Right atrium auricular region (tissue), 2 donors: ENCODE results near the gene NPW. TPM values are rescaled to one million over a fixed set of nuclear protein-coding genes. Genes with fewer than 3 reads are reported as not detected.

Source experiments
- DNase-seq: peaks from one replicate; pipeline ENCODE4 v3.0.0-alpha.2; 2019; ENCODE audit warnings: low spot score
- H3K27ac ChIP-seq, 2 donors: fragments of 200-600 bp; sonication (generic); 1 replicate in 1 of 2; 2 replicates in 1 of 2; pipeline ENCODE4 v1.5.1; 2016 to 2019
- H3K27me3 ChIP-seq, 2 donors: fragments of 200-600 bp; sonication (generic); one replicate each; pipeline versions ENCODE4 v1.5.1 to v1.6.0; 2017 to 2019
- H3K36me3 ChIP-seq: fragments of 200-600 bp; sonication (generic); one replicate; pipeline ENCODE4 v1.5.1; 2016
- H3K4me1 ChIP-seq, 2 donors: fragments of 200-600 bp; sonication (generic); one replicate each; pipeline versions ENCODE4 v1.5.1 to v1.6.0; 2017 to 2019
- H3K4me3 ChIP-seq, 2 donors: fragments of 200-600 bp; sonication (generic); 1 replicate in 1 of 2; 2 replicates in 1 of 2; pipeline ENCODE4 v1.5.1; 2017 to 2019; ENCODE audit warnings: mild to moderate bottlenecking in 1 of 2, moderate library complexity in 1 of 2
- H3K9me3 ChIP-seq, 2 donors: fragments of 200-600 bp; sonication (generic); one replicate each; pipeline ENCODE4 v1.5.1; 2019
- CTCF ChIP-seq, 2 donors: fragments of 200-600 bp; sonication (generic); IDR thresholded peaks; one replicate each; pipeline ENCODE4 v1.5.1; 2019; ENCODE audit warnings: antibody characterized with exemption in 2 of 2
- total RNA-seq, 2 donors: library from RNA; depleted of rRNA; stranded (reverse); fragments of >200 nt; gene quantifications; one replicate each; pipeline ENCODE4 v1.1.0, GENCODE V29; 2016

NPW gene
- total RNA-seq, 2 donors from 2014 or later: not detected

- H3K4me3 ChIP-seq: no peak overlapping the region
- DNase-seq: no peak
- peaks cover 38% of the 10 kb centered on the region for H3K36me3 ChIP-seq
- H3K27ac ChIP-seq: no peak overlapping the region
- no peaks in the 10 kb centered on the region for H3K4me1 ChIP-seq
- no peak for TF ChIP-seq CTCF (IDR thresholded peaks at IDR 0.05)
- no peaks in the 10 kb centered on the region for H3K27me3 ChIP-seq
- H3K9me3 ChIP-seq: no peaks in the 10 kb centered on the region
Measured at GRCh38 chr16:2063861-2064260, 44.3 kb downstream of the NPW start.

- no peak for DNase-seq
- Histone ChIP-seq H3K36me3 (peaks cover 41% of the 10 kb centered on the region), H3K9me3 (no peaks in the 10 kb centered on the region), H3K27ac (no peak overlapping the region), H3K27me3 (no peaks in the 10 kb centered on the region), H3K4me3 (no peak overlapping the region), H3K4me1 (no peaks in the 10 kb centered on the region)
- TF ChIP-seq CTCF (IDR thresholded peaks at IDR 0.05): no peak
Measured at GRCh38 chr16:2064368-2064945, 44.9 kb downstream of the NPW start.

GRCh38 chr16:2066139-2066538, 46.6 kb downstream of the NPW start:
- H3K4me1 ChIP-seq: no peaks in the 10 kb centered on the region
- DNase-seq: no peak
- no peak overlapping the region for H3K4me3 ChIP-seq
- H3K9me3 ChIP-seq: no peaks in the 10 kb centered on the region
- TF ChIP-seq CTCF (IDR thresholded peaks at IDR 0.05): no peak
- peaks cover 35% of the 10 kb centered on the region for H3K36me3 ChIP-seq
- no peak overlapping the region for H3K27ac ChIP-seq
- no peaks in the 10 kb centered on the region for H3K27me3 ChIP-seq

Other genes with a start within 250 kb of the NPW start
- 10 to 100 TPM; 51.3 to 56.2 TPM for gene NME3, start 248.2 kb upstream of the NPW start, total RNA-seq
- gene EME2, start 247.0 kb upstream of the NPW start, total RNA-seq: 1 to 10 TPM; 3.5 to 5.0 TPM
- gene MRPS34, start 246.7 kb upstream of the NPW start, total RNA-seq: 10 to 100 TPM; 58.8 to 77.9 TPM
- 10 to 100 TPM; 41.9 to 49.0 TPM for gene SPSB3, start 237.2 kb upstream of the NPW start, total RNA-seq
- gene NUBP2, start 236.8 kb upstream of the NPW start, total RNA-seq: 10 to 100 TPM; 70.3 to 77.9 TPM
- gene IGFALS, start 226.1 kb upstream of the NPW start, total RNA-seq: not detected
- gene HAGH, start 193.0 kb upstream of the NPW start, total RNA-seq: 100 to 1,000 TPM; 208 to 227 TPM
- 10 to 100 TPM; 35.8 to 59.3 TPM for gene FAHD1, start 192.6 kb upstream of the NPW start, total RNA-seq
- not detected for gene MEIOB, start 147.6 kb upstream of the NPW start, total RNA-seq
- gene HS3ST6, start 101.4 kb upstream of the NPW start, total RNA-seq: not detected
- gene MSRB1, start 76.6 kb upstream of the NPW start, total RNA-seq: 10 to 100 TPM; 13.7 to 21.9 TPM
- gene RPL3L, start 65.1 kb upstream of the NPW start, total RNA-seq: 10 to 100 TPM; 12.3 to 74.0 TPM
- 1,000 to 10,000 TPM in 1 of 2 donors, 100 to 1,000 TPM in 1; 583 to 1,046 TPM for gene NDUFB10, start 60.2 kb upstream of the NPW start, total RNA-seq
- gene RPS2, start 55.0 kb upstream of the NPW start, total RNA-seq: 1,000 to 10,000 TPM in 1 of 2 donors, 100 to 1,000 TPM in 1; 782 to 1,247 TPM
- not detected for gene RNF151, start 52.9 kb upstream of the NPW start, total RNA-seq
- gene TBL3, start 47.7 kb upstream of the NPW start, total RNA-seq: 10 to 100 TPM; 22.4 to 35.6 TPM
- gene NOXO1, start 38.3 kb upstream of the NPW start, total RNA-seq: under 1 TPM in 1 of 2 donors, not detected in 1; 0.30 TPM
- gene GFER, start 35.6 kb upstream of the NPW start, total RNA-seq: 10 to 100 TPM; 11.9 to 12.6 TPM
- gene SYNGR3, start 29.8 kb upstream of the NPW start, total RNA-seq: 1 to 10 TPM in 1 of 2 donors, under 1 TPM in 1; 0.52 to 2.1 TPM
- gene ZNF598, start 10.0 kb upstream of the NPW start, total RNA-seq: 10 to 100 TPM; 11.4 to 19.9 TPM
- gene NHERF2, start 7.1 kb downstream of the NPW start, total RNA-seq: 100 to 1,000 TPM; 187 to 213 TPM
- 10 to 100 TPM; 10.3 to 17.7 TPM for gene NTHL1, start 28.0 kb downstream of the NPW start, total RNA-seq
- 10 to 100 TPM; 42.4 to 43.2 TPM for gene TSC2, start 28.2 kb downstream of the NPW start, total RNA-seq
- 100 to 1,000 TPM; 218 to 276 TPM for gene PKD1, start 116.1 kb downstream of the NPW start, total RNA-seq
- 1 to 10 TPM in 1 of 2 donors, under 1 TPM in 1; 0.31 to 1.4 TPM for gene RAB26, start 128.8 kb downstream of the NPW start, total RNA-seq
- 10 to 100 TPM; 16.1 to 27.0 TPM for gene TRAF7, start 136.0 kb downstream of the NPW start, total RNA-seq
- gene CASKIN1, start 176.8 kb downstream of the NPW start, total RNA-seq: 1 to 10 TPM; 3.5 to 4.3 TPM
- 10 to 100 TPM; 35.6 to 45.0 TPM for gene MLST8, start 185.7 kb downstream of the NPW start, total RNA-seq
- 1 to 10 TPM; 1.2 to 1.6 TPM for gene BRICD5, start 191.1 kb downstream of the NPW start, total RNA-seq
- gene PGP, start 195.1 kb downstream of the NPW start, total RNA-seq: 10 to 100 TPM; 15.5 to 17.7 TPM
- 10 to 100 TPM; 10.0 to 16.7 TPM for gene E4F1, start 203.8 kb downstream of the NPW start, total RNA-seq
- gene DNASE1L2, start 216.7 kb downstream of the NPW start, total RNA-seq: under 1 TPM in 1 of 2 donors, not detected in 1; 0.83 TPM
- 100 to 1,000 TPM in 1 of 2 donors, 10 to 100 TPM in 1; 71.8 to 108 TPM for gene ECI1, start 231.8 kb downstream of the NPW start, total RNA-seq
- 100 to 1,000 TPM in 1 of 2 donors, 10 to 100 TPM in 1; 93.6 to 124 TPM for gene RNPS1, start 248.3 kb downstream of the NPW start, total RNA-seq